CD4-positive, alpha-beta T cell (primary cell): ENCODE data around the gene CCPG1. TPM values are rescaled to one million over a fixed set of nuclear protein-coding genes. Genes with fewer than 3 reads are reported as not detected.

Experiments used
- ATAC-seq: fragments of 200-7000 bp; cut with Tn5 transposase; one replicate; pipeline ENCODE4 v1.10.0; 2022; ENCODE audit warnings: mild to moderate bottlenecking; ENCODE audit not compliant: poor library complexity
- CTCF ChIA-PET: fragments of 350-600 bp; sonication (Branson Sonifier 250); formaldehyde crosslinking; loops from one replicate; lab custom pipeline; 2021; ENCODE audit warnings: antibody characterized with exemption, inconsistent platforms; lab: Charles Lee
- POLR2A ChIA-PET: fragments of 350-600 bp; sonication (Branson Sonifier 250); formaldehyde crosslinking; loops from one replicate; lab custom pipeline; 2021; ENCODE audit warnings: antibody characterized with exemption, inconsistent platforms; lab: Charles Lee
- DNase-seq, 14 experiments: peaks; one replicate each; pipeline ENCODE4 v3.0.0-alpha.2; 2013 to 2020; ENCODE audit warnings: mixed read lengths in 2 of 14
- H3K27ac ChIP-seq, 2 donors: one replicate each; pipeline versions ENCODE4 v1.5.1 to v1.7.0; 2013; ENCODE audit warnings: low read length in 2 of 2, low read depth in 1 of 2, mild to moderate bottlenecking in 1 of 2
- H3K27me3 ChIP-seq, 2 experiments: 1 replicate in 1 of 2; 2 replicates in 1 of 2; pipeline versions ENCODE4 v1.6.1 to v1.7.0; 2013; ENCODE audit warnings: low read length in 2 of 2, control low read depth in 1 of 2, mild to moderate bottlenecking in 1 of 2, moderate library complexity in 1 of 2; ENCODE audit not compliant: insufficient read depth in 2 of 2, control insufficient read depth in 1 of 2
- H3K36me3 ChIP-seq: one replicate; pipeline ENCODE4 v1.6.1; 2013; ENCODE audit warnings: low read length, control low read depth; ENCODE audit not compliant: insufficient read depth
- H3K4me1 ChIP-seq: one replicate; pipeline ENCODE4 v1.6.1; 2013; ENCODE audit warnings: low read length, control low read depth; ENCODE audit not compliant: insufficient read depth
- H3K4me3 ChIP-seq: one replicate; pipeline ENCODE4 v1.5.1; 2013; ENCODE audit warnings: mild to moderate bottlenecking, low read length, moderate library complexity
- H3K9me3 ChIP-seq, 2 experiments: 1 replicate in 1 of 2; 2 replicates in 1 of 2; pipeline versions ENCODE4 v1.6.1 to v1.7.0; 2013; ENCODE audit warnings: low read length in 2 of 2, mild to moderate bottlenecking in 2 of 2, control low read depth in 1 of 2, moderate library complexity in 1 of 2; ENCODE audit not compliant: control insufficient read depth in 1 of 2, insufficient read depth in 1 of 2
- H3K27ac Mint-ChIP-seq: one replicate; pipeline ENCODE4 v1.8.0; 2020; ENCODE audit warnings: mixed read lengths
- H3K27me3 Mint-ChIP-seq: one replicate; pipeline ENCODE4 v1.8.0; 2021; ENCODE audit warnings: mixed read lengths
- H3K36me3 Mint-ChIP-seq: one replicate; pipeline ENCODE4 v1.8.0; 2021; ENCODE audit warnings: low read depth, mixed read lengths
- H3K4me1 Mint-ChIP-seq: one replicate; pipeline ENCODE4 v1.8.0; 2021; ENCODE audit warnings: low read depth, mixed read lengths
- H3K4me3 Mint-ChIP-seq: one replicate; pipeline ENCODE4 v1.8.0; 2020; ENCODE audit warnings: mild to moderate bottlenecking, mixed read lengths
- H3K9me3 Mint-ChIP-seq: one replicate; pipeline ENCODE4 v1.8.0; 2020; ENCODE audit warnings: mixed read lengths
- intact Hi-C, 2 experiments: fragments of 100-400 bp; cut with DNase I in 1 of 2; cut with micrococcal nuclease in 1 of 2; formaldehyde crosslinking; loops; one replicate each; pipeline versions ENCODE4 v1.15.1 to v1.9.0; 2023 to 2025; cut with DNase I, micrococcal nuclease
- microRNA-seq: library from miRNA; unstranded; fragments of <30 nt; microRNA quantifications from one replicate; pipeline ENCODE4 v1.2.0, GENCODE V29; 2021; ENCODE audit warnings: borderline microRNAs expressed, borderline replicate concordance
- total RNA-seq, 174 experiments: library from RNA in 2 of 174; stranded (reverse) in 2 of 174; gene quantifications; one replicate each; pipeline ENCODE4 v1.2.3 and lab custom pipeline; 2021 to 2026
- TF ChIP-seq, protein P1 (sequence below): fragments of 200-600 bp; IDR thresholded peaks from one replicate; pipeline ENCODE4 v1.8.0; 2022; ENCODE audit warnings: antibody characterized with exemption, mild to moderate bottlenecking

Gene CCPG1
- total RNA-seq, 2 experiments from 2014 or later, result 29.9 to 31.5 TPM

DNA sequence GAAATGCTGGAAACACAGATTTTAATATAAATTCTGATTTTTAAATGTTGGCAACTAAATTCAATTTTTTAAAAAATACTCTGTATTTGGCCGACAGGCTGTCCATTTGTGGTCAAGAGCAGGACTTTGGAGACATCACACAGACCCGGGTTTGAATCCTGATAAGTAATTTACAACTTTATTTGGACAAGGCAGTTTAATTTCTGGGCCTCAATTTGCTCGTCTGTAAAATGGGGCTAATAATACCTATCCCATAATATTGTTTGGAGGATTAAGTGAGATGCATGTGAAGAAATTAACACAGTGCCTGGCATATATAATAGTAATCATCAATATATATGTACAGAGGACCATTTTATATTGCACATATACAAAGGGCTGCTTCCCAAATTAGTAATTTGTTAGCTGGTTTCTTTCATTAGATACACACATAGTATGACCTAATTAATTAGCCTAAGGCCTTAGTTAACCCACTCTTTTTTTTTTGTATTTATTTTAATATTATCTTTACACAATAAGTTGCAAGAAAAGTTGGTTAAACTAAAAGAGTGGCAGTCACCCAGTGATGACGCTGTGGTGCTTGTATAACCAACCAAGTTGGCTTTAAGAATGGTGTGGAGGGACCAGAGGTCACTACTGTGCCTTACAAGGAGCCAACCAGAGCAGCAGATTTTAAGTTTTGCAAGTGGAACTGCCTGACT, 88.5 kb downstream of the CCPG1 start:
- DNase-seq (peak in 4 of 14 experiments; percentile 5 to 18 (median 15)), ATAC-seq (no peak)
- H3K36me3 Mint-ChIP-seq, result peaks cover 59% of the 10 kb centered on the region
- CTCF ChIA-PET, result interaction anchor here (1.1 to 2.5 kb wide), 4 partner anchors 88 to 122 kb away, joined by 3 to 10 read pairs (median 8); partner anchors contain the start of genes CCPG1, PIERCE2 and RSL24D1
- Histone ChIP-seq H3K27me3 (no peaks in the 10 kb centered on the region), H3K9me3 (no peaks in the 10 kb centered on the region), H3K4me1 (peaks cover 33% of the 10 kb centered on the region), H3K27ac (peak overlapping the region; percentile 88 to 93), H3K4me3 (peak overlapping the region; percentile 69), H3K36me3 (peaks cover 8% of the 10 kb centered on the region)
- H3K9me3 Mint-ChIP-seq, result no peaks in the 10 kb centered on the region
- intact Hi-C loops, result loop anchor here (5.0 kb wide), 1 partner anchor 88 kb away; the partner anchor contains the start of genes CCPG1 (in 2 of the 2) and PIERCE2 (in 2 of the 2)
- POLR2A ChIA-PET, result interaction anchor here (0.9 to 3.5 kb wide), 15 partner anchors 8 to 122 kb away, joined by 3 to 60 read pairs (median 5); partner anchors contain the start of genes CCPG1, PIERCE2 and RSL24D1
- peaks cover 78% of the 10 kb centered on the region for H3K4me1 Mint-ChIP-seq
- peak overlapping the region; percentile 99 for H3K4me3 Mint-ChIP-seq
- TF ChIP-seq, protein P1, sequence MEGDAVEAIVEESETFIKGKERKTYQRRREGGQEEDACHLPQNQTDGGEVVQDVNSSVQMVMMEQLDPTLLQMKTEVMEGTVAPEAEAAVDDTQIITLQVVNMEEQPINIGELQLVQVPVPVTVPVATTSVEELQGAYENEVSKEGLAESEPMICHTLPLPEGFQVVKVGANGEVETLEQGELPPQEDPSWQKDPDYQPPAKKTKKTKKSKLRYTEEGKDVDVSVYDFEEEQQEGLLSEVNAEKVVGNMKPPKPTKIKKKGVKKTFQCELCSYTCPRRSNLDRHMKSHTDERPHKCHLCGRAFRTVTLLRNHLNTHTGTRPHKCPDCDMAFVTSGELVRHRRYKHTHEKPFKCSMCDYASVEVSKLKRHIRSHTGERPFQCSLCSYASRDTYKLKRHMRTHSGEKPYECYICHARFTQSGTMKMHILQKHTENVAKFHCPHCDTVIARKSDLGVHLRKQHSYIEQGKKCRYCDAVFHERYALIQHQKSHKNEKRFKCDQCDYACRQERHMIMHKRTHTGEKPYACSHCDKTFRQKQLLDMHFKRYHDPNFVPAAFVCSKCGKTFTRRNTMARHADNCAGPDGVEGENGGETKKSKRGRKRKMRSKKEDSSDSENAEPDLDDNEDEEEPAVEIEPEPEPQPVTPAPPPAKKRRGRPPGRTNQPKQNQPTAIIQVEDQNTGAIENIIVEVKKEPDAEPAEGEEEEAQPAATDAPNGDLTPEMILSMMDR, result no peak
- no peaks in the 10 kb centered on the region for H3K27me3 Mint-ChIP-seq
- peak overlapping the region; percentile 100 for H3K27ac Mint-ChIP-seq

DNA sequence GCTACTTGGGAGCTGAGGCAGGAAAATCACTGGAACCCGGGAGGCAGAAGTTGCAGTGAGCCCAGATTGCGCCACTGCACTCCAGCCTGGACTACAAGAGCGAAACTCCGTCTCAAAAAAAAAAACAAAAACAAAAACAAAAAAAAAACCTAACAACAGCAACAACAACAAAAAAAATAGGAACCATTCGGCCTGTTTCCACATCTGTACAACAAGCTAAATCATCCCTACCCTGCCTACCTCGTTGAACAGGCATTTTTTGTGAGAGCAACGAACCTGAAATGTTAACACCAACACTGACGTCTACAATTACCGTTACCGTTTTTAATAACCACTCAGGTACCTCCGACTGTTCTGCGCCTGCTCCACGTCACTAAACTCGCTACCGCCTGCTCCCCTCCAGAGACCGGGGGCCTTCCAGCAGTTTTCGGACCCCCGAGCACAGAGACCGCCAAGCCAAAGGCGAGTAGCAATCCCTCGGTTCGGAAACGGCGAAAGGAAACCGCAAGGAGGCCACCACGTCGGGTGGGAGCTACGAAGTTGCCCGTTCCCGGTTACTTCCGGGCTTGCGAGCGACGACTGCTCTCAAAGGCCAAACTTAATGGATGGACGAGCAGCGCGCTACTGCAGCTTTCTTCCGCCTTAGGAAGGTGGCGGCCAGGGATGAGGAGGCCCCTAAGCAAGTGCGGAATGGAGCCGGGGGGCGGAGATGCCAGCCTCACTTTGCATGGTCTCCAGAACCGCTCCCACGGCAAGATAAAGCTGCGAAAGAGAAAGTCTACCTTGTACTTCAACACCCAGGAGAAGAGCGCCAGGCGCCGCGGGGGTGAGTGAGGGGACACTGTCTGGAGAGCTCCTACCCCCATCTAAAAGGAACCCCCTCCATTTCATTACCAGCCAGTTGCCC, 89.3 kb downstream of the CCPG1 start, which contains the start of the genes PIGB and PIGBOS1:
Gene PIGB (plus strand): TSS at position 635 of the 907 bp plus-strand sequence. CDS start 29 bp downstream, at position 664.
Gene PIGBOS1 (minus strand): TSS at position 536 of the 907 bp plus-strand sequence. CDS start 1,331 bp downstream, outside the sequence.
- Histone ChIP-seq H3K4me3 (peak within 1 kb of the TSS; percentile 69), H3K9me3 (no peaks in the 10 kb centered on the region), H3K4me1 (peaks cover 33% of the 10 kb centered on the region), H3K27me3 (no peaks in the 10 kb centered on the region), H3K36me3 (peaks cover 10% of the 10 kb centered on the region), H3K27ac (peak within 1 kb of the TSS; percentile 88 to 93)
- Mint-ChIP-seq H3K27me3 (no peaks in the 10 kb centered on the region), H3K36me3 (peaks cover 61% of the 10 kb centered on the region), H3K4me1 (peaks cover 80% of the 10 kb centered on the region), H3K4me3 (peak within 1 kb of the TSS; percentile 99), H3K27ac (peak within 1 kb of the TSS; percentile 100), H3K9me3 (no peaks in the 10 kb centered on the region)
- ChIA-PET CTCF (interaction anchor here (1.1 to 2.5 kb wide), 4 partner anchors 89 to 122 kb away, joined by 3 to 10 read pairs (median 8); partner anchors contain the start of genes CCPG1, PIERCE2 and RSL24D1), POLR2A (interaction anchor here (0.7 to 3.5 kb wide), 20 partner anchors 9 to 122 kb away, joined by 3 to 60 read pairs (median 4); partner anchors contain the start of genes CCPG1, PIERCE2 and RSL24D1)
- TF ChIP-seq, protein P1, result no peak
- ATAC-seq (peak; percentile 90), DNase-seq (peak; percentile 62 to 90 (median 70))
- intact Hi-C loops, result loop anchor here (1.0 to 5.0 kb wide), 2 partner anchors 88 to 123 kb away; partner anchors contain the start of genes CCPG1 (in 2 of the 2), PIERCE2 (in 2 of the 2) and RSL24D1 (in 1 of the 2)

Small RNAs within 50 kb of the gene (microRNA-seq; reads per million reads assigned to microRNA genes)
- gene MIR628, result 26.9 reads per million, percentile 52 among the genes with 10 or more reads in this experiment

Other genes with a start within 250 kb of the CCPG1 start
- gene RSL24D1, start 211.4 kb downstream of the CCPG1 start, total RNA-seq, result 100 to 1,000 TPM; 163 to 164 TPM
- gene RAB27A, start 118.5 kb downstream of the CCPG1 start, total RNA-seq, result 1 to 10 TPM; 9.0 TPM
- gene PIGBOS1, start 89.2 kb downstream of the CCPG1 start, total RNA-seq, result 10 to 100 TPM in 1 of 2 experiments, 1 to 10 TPM in 1; 6.2 to 10.1 TPM
- 10 to 100 TPM; 21.5 to 21.6 TPM for gene PIGB, start 89.1 kb downstream of the CCPG1 start, total RNA-seq
- not detected for gene PIERCE2, start 136 bp upstream of the CCPG1 start, total RNA-seq
- gene DNAAF4, start 99.9 kb upstream of the CCPG1 start, total RNA-seq, result under 1 TPM in 1 of 2 experiments, not detected in 1; 0.16 TPM
- not detected for gene PYGO1, start 180.0 kb upstream of the CCPG1 start, total RNA-seq